Measurements from ENCODE around the gene NCKIPSD. TPM values are rescaled to one million over a fixed set of nuclear protein-coding genes. Genes with fewer than 3 reads are reported as not detected.

Gene NCKIPSD
- total RNA-seq, 6 experiments from 2014 or later: 20.5 to 27.3 (median 23.0) TPM

GRCh38 chr3:48688032-48688736, 2.5 kb upstream of the NCKIPSD start:
- DNase-seq: no peak
- Mint-ChIP-seq H3K4me1 (ENCODE audit: low read depth) (peaks cover 38% of the 10 kb centered on the region), H3K27me3 (ENCODE audit: insufficient read depth) (no peaks in the 10 kb centered on the region; the same call in 1 of the 2 replicates), H3K27ac (no peak overlapping the region), H3K9me3 (no peaks in the 10 kb centered on the region), H3K4me3 (no peak overlapping the region), H3K36me3 (ENCODE audit: low read depth) (peaks cover 17% of the 10 kb centered on the region)
- TF ChIP-seq CTCF (IDR thresholded peaks at IDR 0.05): no peak

- Mint-ChIP-seq H3K36me3 (ENCODE audit: low read depth) (peaks cover 10% of the 10 kb centered on the region), H3K4me1 (ENCODE audit: low read depth) (peaks cover 38% of the 10 kb centered on the region), H3K9me3 (no peaks in the 10 kb centered on the region), H3K27ac (0 out of 2 replicates have a peak overlapping the region, but pooled peaks have one; percentile 33), H3K4me3 (no peak overlapping the region), H3K27me3 (ENCODE audit: insufficient read depth) (no peaks in the 10 kb centered on the region; the same call in 1 of the 2 replicates)
- no peak for DNase-seq
- TF ChIP-seq CTCF (IDR thresholded peaks at IDR 0.05): no peak
These were observed 1.5 kb upstream of the NCKIPSD start for GRCh38 chr3:48687220-48687678.

- Mint-ChIP-seq H3K36me3 (ENCODE audit: low read depth) (peaks cover 10% of the 10 kb centered on the region), H3K4me1 (ENCODE audit: low read depth) (peaks cover 38% of the 10 kb centered on the region), H3K9me3 (no peaks in the 10 kb centered on the region), H3K4me3 (peak overlapping the region; percentile 84), H3K27ac (peak overlapping the region; percentile 72), H3K27me3 (ENCODE audit: insufficient read depth) (no peaks in the 10 kb centered on the region; the same call in 1 of the 2 replicates)
- TF ChIP-seq CTCF (IDR thresholded peaks at IDR 0.05): no peak
- no peak for DNase-seq
These were observed 964 bp upstream of the NCKIPSD start for GRCh38 chr3:48686538-48687219.

GRCh38 chr3:48685293-48685602, 467 bp downstream of the NCKIPSD start:
- peaks cover 13% of the 10 kb centered on the region for H3K36me3 Mint-ChIP-seq (ENCODE audit: low read depth)
- H3K27me3 Mint-ChIP-seq (ENCODE audit: insufficient read depth): no peaks in the 10 kb centered on the region; the same call in 1 of the 2 replicates
- no peak for TF ChIP-seq CTCF (IDR thresholded peaks at IDR 0.05)
- H3K4me3 Mint-ChIP-seq: peak overlapping the region; percentile 84
- H3K4me1 Mint-ChIP-seq (ENCODE audit: low read depth): peaks cover 46% of the 10 kb centered on the region
- peak overlapping the region; percentile 45 for H3K27ac Mint-ChIP-seq
- no peak for DNase-seq
- no peaks in the 10 kb centered on the region for H3K9me3 Mint-ChIP-seq

- Mint-ChIP-seq H3K27ac (peak overlapping the region; percentile 69), H3K4me3 (peak overlapping the region; percentile 84), H3K36me3 (ENCODE audit: low read depth) (peaks cover 9% of the 10 kb centered on the region), H3K4me1 (ENCODE audit: low read depth) (peaks cover 52% of the 10 kb centered on the region), H3K9me3 (no peaks in the 10 kb centered on the region), H3K27me3 (ENCODE audit: insufficient read depth) (no peaks in the 10 kb centered on the region; the same call in 1 of the 2 replicates)
- no peak for TF ChIP-seq CTCF (IDR thresholded peaks at IDR 0.05)
- no peak for DNase-seq
These were observed 1.1 kb downstream of the NCKIPSD start for GRCh38 chr3:48684480-48685143.

All from HFFc6 (cell line).